HL-60 (cell line): ENCODE results near the gene PRODH2.

Experiments
- CTCF ChIP-seq: IDR thresholded peaks from one replicate; pipeline ENCODE4 v1.5.1; 2011; ENCODE audit warnings: low read length, control low read depth, inconsistent platforms; ENCODE audit not compliant: insufficient read depth
- GABPA ChIP-seq: IDR thresholded peaks from 2 replicates; pipeline ENCODE4 v1.6.1; 2012; ENCODE audit warnings: low read depth
- POLR2AphosphoS5 ChIP-seq: IDR thresholded peaks from 2 replicates; pipeline ENCODE4 v1.6.1; 2012; ENCODE audit warnings: low read depth
- REST ChIP-seq: IDR thresholded peaks from 2 replicates; pipeline ENCODE4 v1.6.1; 2012; ENCODE audit warnings: low read depth; ENCODE audit not compliant: insufficient replicate concordance
- SPI1 ChIP-seq: IDR thresholded peaks from 2 replicates; pipeline ENCODE4 v1.6.1; 2012; ENCODE audit warnings: low read depth, mild to moderate bottlenecking, borderline replicate concordance

GRCh38 chr19:35858311-35858710 lies 45.7 kb upstream of the PRODH2 start:
- TF ChIP-seq CTCF (no peak), POLR2AphosphoS5 (no peak), SPI1 (no peak), REST (no peak), GABPA (no peak)
